HepG2 (cell line): Measurements from ENCODE around the gene ZFYVE28.
A peak's percentile ranks its signal among the peaks of the same experiment; 100 is the strongest.

Source experiments
- ARID2 ChIP-seq: sonication (generic); formaldehyde crosslinking; IDR thresholded peaks from 2 replicates; pipeline ENCODE4 v1.8.1; 2022; ENCODE audit warnings: mild to moderate bottlenecking, missing genetic modification reagents, borderline replicate concordance
- CEBPB ChIP-seq: IDR thresholded peaks from 2 replicates; pipeline ENCODE4 v1.6.1; 2011; ENCODE audit warnings: low read depth, low read length, improper control_type of control experiment, borderline replicate concordance
- FOXK2 ChIP-seq: fragments of 450-650 bp; IDR thresholded peaks from 2 replicates; pipeline ENCODE4 v1.6.1; 2016
- GZF1 ChIP-seq: sonication (generic); formaldehyde crosslinking; IDR thresholded peaks from 2 replicates; pipeline ENCODE4 v1.5.1; 2020; ENCODE audit warnings: mild to moderate bottlenecking, missing genetic modification reagents
- MEIS2 ChIP-seq: sonication (generic); formaldehyde crosslinking; IDR thresholded peaks from 2 replicates; pipeline ENCODE4 v1.9.0; 2021; ENCODE audit warnings: mild to moderate bottlenecking, missing genetic modification reagents
- MZF1 ChIP-seq: sonication (generic); formaldehyde crosslinking; IDR thresholded peaks from 2 replicates; pipeline ENCODE4 v1.8.1; 2023; ENCODE audit warnings: mild to moderate bottlenecking, missing genetic modification reagents, borderline replicate concordance
- SAFB2 ChIP-seq: sonication (generic); formaldehyde crosslinking; IDR thresholded peaks from 2 replicates; pipeline ENCODE4 v1.5.1; 2020; ENCODE audit warnings: missing genetic modification reagents, low read depth, mild to moderate bottlenecking, borderline replicate concordance
- TP53 ChIP-seq: sonication (generic); formaldehyde crosslinking; conservative IDR thresholded peaks from 2 replicates; pipeline ENCODE4 v1.4.0; 2020; ENCODE audit warnings: missing genetic modification reagents
- ZFP36L2 ChIP-seq: sonication (generic); formaldehyde crosslinking; IDR thresholded peaks from 2 replicates; pipeline ENCODE4 v1.4.0; 2020; ENCODE audit warnings: missing genetic modification reagents
- ZNF260 ChIP-seq: sonication (generic); formaldehyde crosslinking; IDR thresholded peaks from 2 replicates; pipeline ENCODE4 v1.4.0; 2020; ENCODE audit warnings: missing genetic modification reagents, low read depth, mild to moderate bottlenecking, borderline replicate concordance
- ZNF343 ChIP-seq: sonication (generic); formaldehyde crosslinking; IDR thresholded peaks from 2 replicates; pipeline ENCODE4 v1.4.0; 2020; ENCODE audit warnings: mild to moderate bottlenecking, missing genetic modification reagents
- TF ChIP-seq, protein P1 (sequence below): sonication (generic); formaldehyde crosslinking; conservative IDR thresholded peaks from 2 replicates; pipeline ENCODE4 v1.4.0; 2020; ENCODE audit warnings: missing genetic modification reagents
- TF ChIP-seq, protein P2 (sequence below): sonication (generic); formaldehyde crosslinking; IDR thresholded peaks from 2 replicates; pipeline ENCODE4 v1.4.0; 2020; ENCODE audit warnings: missing genetic modification reagents

DNA sequence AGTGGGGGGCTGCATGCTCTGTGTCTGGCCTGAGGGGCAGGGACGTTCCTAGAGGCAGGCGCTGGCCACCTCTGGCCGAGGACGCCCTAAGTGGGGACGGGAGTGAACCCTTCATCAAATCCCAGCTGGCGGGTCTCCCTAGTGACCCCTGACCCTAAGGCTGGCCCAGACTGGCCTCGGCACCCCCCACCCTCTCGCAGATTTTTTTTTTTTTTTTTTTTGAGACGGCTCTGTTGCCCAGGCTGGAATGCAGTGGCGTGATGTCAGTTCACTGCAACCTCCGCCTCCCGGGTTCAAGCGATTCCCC lies 155.5 kb downstream of the ZFYVE28 start:
- TF ChIP-seq, protein P1, sequence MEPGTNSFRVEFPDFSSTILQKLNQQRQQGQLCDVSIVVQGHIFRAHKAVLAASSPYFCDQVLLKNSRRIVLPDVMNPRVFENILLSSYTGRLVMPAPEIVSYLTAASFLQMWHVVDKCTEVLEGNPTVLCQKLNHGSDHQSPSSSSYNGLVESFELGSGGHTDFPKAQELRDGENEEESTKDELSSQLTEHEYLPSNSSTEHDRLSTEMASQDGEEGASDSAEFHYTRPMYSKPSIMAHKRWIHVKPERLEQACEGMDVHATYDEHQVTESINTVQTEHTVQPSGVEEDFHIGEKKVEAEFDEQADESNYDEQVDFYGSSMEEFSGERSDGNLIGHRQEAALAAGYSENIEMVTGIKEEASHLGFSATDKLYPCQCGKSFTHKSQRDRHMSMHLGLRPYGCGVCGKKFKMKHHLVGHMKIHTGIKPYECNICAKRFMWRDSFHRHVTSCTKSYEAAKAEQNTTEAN (CRISPR knock-in tag) = no peak
- TF ChIP-seq CEBPB = no peak
- TF ChIP-seq, protein P2, sequence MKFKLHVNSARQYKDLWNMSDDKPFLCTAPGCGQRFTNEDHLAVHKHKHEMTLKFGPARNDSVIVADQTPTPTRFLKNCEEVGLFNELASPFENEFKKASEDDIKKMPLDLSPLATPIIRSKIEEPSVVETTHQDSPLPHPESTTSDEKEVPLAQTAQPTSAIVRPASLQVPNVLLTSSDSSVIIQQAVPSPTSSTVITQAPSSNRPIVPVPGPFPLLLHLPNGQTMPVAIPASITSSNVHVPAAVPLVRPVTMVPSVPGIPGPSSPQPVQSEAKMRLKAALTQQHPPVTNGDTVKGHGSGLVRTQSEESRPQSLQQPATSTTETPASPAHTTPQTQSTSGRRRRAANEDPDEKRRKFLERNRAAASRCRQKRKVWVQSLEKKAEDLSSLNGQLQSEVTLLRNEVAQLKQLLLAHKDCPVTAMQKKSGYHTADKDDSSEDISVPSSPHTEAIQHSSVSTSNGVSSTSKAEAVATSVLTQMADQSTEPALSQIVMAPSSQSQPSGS (CRISPR knock-in tag) = no peak
- no peak for TF ChIP-seq ARID2 (CRISPR knock-in tag)
- TF ChIP-seq ZFP36L2 = no peak
- no peak for TF ChIP-seq FOXK2
- TF ChIP-seq TP53 (CRISPR knock-in tag) = no peak
- TF ChIP-seq MZF1 = no peak
- TF ChIP-seq ZNF343 = 0 out of 2 replicates have a peak, but pooled peaks have one; percentile 2
- no peak for TF ChIP-seq GZF1 (CRISPR knock-in tag)
- TF ChIP-seq SAFB2 = no peak
- TF ChIP-seq ZNF260 (CRISPR knock-in tag) = no peak
- TF ChIP-seq MEIS2 (CRISPR knock-in tag) = no peak
